DND-41 (cell line): Measurements from ENCODE around the gene PEPD.

Source experiments
- EZH2 ChIP-seq: IDR thresholded peaks from 3 replicates; pipeline ENCODE4 v1.6.1; 2012; ENCODE audit warnings: borderline replicate concordance, low read depth, mild to moderate bottlenecking, moderate library complexity, low read length, inconsistent platforms; ENCODE audit not compliant: severe bottlenecking
- TF ChIP-seq, protein P1 (sequence below): IDR thresholded peaks from 2 replicates; pipeline ENCODE4 v1.5.1; 2012; ENCODE audit warnings: borderline replicate concordance, low read length, moderate library complexity, mild to moderate bottlenecking; ENCODE audit not compliant: poor library complexity, severe bottlenecking; ENCODE audit errors: extremely low read depth

DNA sequence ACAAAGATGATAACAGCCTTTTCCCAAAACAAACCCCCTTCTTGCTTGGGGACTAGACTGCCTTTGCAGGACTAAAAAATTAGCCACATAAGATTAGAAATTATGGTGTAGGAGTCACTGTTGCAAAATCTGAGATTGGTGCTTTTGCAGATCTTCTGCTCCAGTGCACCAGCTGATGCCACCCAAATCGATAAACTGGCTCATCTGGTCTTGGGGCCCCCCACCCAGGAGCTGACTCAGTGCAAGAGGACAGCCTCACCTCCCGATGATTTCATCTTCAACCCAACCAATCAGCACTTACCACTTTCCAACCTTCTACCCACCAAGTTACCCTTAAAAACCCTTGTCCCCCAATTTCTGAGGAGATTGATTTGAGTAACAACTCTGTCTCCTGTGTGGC lies 47.1 kb upstream of the PEPD start:
- TF ChIP-seq, protein P1, sequence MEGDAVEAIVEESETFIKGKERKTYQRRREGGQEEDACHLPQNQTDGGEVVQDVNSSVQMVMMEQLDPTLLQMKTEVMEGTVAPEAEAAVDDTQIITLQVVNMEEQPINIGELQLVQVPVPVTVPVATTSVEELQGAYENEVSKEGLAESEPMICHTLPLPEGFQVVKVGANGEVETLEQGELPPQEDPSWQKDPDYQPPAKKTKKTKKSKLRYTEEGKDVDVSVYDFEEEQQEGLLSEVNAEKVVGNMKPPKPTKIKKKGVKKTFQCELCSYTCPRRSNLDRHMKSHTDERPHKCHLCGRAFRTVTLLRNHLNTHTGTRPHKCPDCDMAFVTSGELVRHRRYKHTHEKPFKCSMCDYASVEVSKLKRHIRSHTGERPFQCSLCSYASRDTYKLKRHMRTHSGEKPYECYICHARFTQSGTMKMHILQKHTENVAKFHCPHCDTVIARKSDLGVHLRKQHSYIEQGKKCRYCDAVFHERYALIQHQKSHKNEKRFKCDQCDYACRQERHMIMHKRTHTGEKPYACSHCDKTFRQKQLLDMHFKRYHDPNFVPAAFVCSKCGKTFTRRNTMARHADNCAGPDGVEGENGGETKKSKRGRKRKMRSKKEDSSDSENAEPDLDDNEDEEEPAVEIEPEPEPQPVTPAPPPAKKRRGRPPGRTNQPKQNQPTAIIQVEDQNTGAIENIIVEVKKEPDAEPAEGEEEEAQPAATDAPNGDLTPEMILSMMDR: no peak
- no peak for TF ChIP-seq EZH2
